Activated CD8-positive, alpha-beta memory T cell treated with anti-CD3 and anti-CD28 coated beads, Interleukin-2, amount 50 U/mL, for 24 hours (primary cell): ENCODE measurements around the gene KIAA1217.

Experiments
- DNase-seq: peaks from one replicate; pipeline ENCODE4 v3.0.0-alpha.2; 2020; ENCODE audit errors: extremely low read depth

Gene KIAA1217

DNA sequence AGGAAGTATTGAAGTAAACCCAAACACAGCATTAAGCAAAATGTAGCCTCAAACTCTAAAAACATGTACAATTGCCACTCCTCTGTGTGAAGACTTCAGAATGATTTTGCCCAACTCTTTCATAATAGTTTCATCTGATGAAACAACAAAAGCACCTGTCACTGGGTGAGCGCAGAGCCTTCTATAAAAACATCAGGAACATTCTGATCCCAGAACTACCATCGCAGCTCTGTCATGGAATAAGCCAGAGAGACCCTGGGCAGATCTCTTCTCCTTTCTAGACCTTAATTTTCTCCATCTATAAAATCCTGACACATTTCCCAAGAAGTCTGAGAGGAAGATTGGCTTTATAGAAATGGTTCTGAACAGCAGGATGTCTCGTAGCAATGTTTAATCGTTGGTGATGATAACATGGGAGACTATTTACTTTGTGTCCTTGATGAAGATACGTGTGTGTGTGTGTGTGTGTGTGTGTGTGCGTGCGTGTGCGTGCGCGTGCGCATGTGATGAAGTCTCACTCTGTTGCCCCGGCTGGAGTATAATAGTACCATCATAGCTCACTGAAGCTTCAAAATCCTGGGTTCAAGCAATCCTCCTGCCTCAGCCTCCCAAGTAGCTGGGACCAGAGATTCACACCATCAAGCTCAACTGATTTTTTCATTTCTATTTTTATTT lies 198.0 kb downstream of the KIAA1217 start:
- no peak for DNase-seq

DNA sequence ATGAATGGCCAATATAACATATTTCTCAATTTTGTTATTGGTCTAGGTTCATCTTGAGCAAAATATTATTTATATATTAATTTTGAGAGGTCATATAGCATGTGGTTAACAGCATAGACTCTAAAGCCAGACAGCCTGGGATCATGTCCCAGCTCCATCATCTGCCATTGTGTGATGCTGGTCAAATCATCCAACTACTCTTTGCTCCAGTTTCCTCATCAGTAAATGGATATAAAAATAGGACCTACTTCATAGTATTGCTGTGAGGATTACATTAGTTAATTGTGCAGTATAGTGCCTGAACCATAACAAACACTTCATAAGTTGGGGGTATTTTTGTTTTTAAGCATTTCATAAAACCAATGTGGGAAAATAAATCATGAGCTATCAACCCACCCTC lies 199.0 kb downstream of the KIAA1217 start:
- DNase-seq, result no peak

DNA sequence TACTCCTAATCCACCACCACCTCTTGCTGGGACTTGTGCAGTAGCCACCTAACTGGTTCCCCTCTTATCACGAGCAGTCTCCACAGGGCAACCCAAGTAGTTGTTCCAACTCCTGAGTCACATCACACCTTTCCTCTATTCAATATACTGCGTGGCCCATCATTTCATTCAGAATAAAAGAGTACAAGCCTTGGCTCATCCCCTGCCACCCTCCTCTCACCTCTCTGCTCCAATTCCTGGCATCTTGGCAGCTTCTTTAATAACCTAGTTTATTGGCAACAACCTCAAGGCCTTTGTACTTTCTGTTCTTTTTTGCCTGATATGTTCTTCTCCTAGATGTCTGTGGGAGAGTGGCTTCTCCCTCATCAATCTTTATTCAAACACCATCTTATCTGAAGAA lies 199.4 kb downstream of the KIAA1217 start:
- DNase-seq, result no peak

DNA sequence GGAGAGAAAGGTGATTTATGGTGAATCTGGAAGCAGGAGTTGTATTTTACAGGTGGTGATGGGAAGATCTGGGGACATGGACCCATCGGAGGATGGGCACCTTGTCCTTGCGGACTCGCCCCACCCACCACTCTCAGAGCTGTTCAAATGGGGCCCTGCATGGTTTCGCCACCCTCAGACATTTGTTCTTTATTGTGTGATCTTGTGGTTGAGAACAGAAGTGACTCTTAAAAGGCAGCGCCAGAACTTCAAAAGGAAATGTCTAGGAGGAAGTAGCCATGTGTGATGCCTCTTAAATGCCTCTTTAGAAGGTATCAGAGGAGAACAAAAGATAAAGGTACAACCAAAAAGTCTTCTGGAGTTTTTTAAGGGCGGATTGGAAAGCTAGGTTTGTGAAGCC lies 205.7 kb downstream of the KIAA1217 start:
- DNase-seq, result no peak

DNA sequence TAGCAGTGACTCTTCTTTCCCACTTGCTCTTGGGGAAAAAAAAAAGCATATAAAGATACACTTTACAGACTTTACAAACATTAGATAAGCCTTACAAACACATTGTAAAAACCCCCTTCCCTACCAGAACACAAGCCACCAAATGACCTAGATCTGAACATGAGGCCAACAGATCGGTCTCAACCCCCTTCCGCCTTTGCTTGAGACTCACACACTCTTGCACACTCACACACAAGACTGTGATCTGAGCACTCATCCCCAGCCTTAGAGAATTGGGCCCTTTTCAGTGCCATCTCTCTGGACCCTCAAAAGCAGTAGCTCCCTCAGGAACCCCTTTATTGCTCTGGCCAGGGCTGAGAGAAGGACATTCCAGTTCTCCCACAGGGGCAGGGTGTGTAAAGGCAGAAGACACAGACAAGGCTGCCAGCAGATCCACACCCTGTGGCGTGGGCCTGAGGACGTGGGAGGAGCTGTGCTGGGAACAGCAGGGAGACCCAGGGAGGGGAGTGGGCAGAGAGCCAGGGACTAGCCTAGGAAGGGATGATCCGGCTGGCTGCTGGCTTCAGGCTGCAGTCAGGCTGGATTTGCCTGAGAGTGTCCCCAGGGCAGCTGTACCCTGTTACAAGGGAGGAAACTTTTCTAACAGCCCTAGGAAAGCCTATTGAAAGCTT lies 206.7 kb downstream of the KIAA1217 start:
- no peak for DNase-seq

DNA sequence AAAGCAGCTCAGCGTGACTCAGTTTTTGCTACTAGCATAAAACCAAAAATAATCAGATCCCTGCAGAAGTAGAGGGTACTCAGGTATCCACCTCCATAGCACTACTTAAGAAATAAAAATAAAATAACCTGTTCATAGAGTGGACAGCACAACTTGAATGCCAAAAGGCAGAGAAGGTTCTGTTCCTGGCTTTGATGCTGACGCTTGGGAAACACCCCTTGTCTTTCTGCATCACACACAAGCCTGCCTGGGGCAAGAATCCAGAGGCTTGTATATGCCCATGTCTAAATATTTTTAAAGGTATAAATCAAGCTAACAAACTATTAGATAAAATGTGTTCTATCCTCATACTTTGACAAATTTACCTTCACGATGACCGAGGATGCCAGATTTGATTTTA lies 207.3 kb downstream of the KIAA1217 start:
- no peak for DNase-seq

DNA sequence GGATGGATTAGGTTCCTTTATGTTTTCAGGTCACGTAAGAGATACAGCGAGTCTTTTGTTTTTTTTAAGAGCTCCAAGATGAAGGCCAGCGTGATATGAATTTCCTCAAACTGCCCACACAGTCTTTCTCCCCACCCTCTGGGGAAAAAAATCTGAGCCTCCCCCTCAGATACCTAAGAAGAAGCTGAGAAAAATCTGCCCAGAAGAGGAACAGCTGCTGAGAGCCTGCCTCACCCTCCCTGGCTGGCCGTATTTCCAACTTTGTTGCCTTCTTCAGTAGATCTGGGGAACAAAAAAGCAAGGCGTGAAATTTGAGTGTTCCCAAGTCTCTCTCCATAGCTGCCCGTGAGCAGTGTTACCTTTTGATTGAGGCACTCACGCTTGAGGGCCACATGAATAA lies 208.1 kb downstream of the KIAA1217 start:
- DNase-seq, result no peak

DNA sequence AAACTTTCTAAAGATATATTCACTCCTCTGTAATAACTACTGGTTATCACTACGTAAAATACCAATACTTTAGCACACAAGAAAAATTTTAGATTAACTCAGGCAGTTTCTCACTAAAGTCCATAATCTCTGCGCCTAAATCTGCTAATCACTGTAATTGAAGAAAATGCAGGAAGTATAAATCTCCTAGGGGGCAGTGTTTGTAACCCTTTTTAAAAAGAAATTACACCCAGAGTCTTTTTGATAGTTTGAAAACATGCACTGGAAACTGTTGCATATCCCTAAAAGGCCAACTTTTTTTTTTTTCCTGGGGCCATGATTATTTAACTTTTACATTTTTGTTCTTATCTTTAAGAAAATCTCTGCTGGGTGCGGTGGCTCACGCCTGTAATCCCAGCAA lies 209.6 kb downstream of the KIAA1217 start:
- DNase-seq, result no peak

DNA sequence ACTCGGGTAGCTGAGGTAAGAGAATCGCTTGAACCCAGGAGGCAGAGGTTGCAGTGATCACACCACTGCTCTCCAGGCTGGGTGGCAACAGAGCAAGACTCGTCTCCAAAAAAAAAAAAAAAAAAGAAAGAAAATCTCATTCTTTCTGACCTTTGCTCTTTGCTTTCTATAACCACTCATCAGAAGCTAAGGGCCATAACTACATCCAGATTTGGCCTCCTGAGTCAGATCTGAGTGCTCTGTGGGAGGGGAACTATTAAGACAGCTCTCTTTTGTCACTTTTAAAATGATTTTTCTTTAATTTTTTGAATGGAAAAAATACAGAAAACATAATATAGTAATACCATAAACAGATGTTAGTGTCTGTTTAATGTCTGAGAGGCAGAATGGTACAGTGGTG lies 210.1 kb downstream of the KIAA1217 start:
- no peak for DNase-seq

DNA sequence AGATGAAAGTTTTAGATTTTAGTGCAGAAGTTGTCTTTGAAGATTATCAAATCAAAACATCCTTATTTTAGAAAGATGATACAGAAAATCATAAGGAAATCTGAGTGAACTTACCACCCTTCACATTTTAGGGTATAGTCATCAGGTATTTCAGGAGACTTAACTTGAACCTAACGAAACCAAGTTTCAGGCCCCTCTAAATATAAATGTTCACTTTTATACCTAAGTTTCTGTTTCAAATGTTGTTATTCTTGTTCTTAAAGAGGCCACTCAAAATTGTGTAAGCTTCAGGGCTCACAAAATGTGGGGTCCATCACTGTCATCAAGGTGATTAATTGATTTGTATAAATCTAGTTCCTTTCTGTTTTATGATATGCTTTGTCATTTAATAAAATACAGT lies 216.2 kb downstream of the KIAA1217 start:
- no peak for DNase-seq

DNA sequence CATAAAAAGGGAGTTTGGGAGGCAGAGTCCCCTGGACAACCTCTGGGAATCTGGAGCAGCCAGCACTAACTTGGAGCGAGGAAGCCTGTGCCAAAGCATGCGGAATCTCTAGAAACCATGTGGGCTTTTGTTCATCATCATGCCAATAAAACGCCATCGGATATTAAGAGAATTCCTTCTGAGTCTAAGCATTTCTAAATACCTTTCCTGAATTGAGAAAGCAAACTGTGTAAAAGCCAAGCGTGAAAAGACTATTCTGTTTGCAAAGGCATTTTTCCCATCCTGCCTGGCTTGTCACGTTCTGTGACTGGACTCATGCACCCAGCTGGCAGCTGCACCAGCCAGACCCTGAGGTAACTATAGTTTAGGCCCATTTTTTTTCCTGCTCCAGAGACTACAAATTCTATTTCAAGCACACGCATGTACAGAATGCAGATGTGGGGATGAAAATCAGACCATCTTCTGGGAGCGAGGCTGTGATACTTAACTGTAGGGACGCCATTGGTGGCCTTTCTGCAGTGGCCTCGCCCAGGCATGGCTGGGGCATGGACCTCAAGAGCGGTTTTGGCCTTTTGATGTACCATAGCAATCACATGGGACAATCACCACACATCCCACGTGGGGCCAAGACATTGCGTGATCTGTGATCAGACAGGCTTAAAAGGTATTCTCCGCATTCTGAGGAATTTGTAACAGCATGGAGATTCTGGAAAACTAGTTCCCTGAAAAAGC lies 218.9 kb downstream of the KIAA1217 start:
- DNase-seq, result no peak

DNA sequence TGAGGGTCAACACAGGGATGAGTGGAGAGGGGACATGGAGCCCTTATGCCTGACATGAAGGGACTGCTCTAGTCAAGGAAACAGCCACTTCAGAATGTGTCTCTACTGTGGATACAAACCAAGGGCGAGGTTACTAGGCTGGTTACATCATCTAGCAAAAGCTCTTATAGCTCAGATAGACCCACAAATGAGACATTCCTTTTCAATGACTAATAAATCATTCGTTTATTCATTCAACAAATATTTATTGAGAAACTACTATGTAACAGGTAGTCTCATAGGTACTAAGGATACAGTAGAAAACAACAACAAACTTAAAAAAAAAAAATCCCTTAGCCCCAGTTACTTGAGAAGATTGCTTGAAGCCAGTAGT lies 219.5 kb downstream of the KIAA1217 start:
- no peak for DNase-seq

DNA sequence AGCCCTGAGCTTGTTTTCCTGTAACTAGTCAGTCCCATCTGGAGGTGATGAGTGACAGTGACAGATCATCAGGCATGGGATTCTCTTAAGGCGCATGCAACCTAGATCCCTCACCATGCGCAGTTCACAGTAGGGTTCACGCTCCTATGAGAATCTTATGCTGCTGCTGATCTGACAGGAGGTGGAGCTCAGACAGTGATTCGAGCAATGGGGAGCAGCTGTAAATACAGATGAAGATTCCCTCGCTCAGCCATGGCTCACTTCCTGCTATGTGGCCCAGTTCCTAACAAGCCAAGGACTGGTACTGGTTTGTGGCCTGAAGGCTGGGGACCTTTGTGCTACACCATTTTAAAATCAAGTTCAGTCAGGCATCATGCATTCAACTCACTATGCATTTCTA lies 221.7 kb downstream of the KIAA1217 start:
- DNase-seq, result no peak

DNA sequence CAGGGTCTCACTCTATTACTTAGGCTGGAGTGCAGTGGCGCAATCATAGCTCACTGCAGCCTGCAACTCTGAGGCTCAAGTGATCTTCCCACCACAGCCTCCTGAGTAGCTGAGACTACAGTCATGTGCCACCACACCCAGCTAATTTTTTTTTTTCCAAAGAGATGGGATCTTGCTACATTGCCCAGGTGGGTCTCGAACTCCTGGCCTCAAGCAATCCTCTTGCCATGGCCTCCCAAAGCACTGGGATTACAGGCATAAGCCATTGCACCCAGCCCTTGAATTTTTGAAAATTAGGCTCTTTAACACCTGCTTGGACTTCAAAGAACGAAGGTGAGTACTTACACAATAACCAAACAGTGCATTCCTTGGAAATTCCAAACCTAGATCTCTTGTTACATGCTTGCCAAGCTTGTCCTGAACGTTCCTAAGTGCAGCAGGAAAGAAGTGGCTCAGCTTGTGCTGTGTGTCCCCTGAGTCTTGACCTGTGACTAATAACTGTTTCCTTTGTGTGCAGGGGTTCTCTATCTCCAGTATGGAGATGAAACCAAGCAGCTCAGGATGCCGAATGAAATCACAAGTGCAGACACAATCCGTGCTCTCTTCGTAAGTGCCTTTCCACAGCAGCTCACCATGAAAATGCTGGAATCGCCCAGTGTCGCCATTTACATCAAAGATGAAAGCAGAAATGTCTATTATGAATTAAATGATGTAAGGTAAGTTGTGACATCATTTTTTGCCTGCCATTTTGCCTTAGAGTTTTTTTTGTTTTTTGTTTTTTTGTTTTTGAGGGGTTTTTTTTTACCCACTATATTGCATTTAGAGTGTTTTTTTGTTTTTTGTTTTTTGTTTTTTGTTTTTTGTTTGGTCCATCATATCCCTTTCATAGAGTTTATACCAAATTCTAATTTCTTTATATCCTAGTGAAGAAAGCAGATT lies 223.8 kb downstream of the KIAA1217 start:
- no peak for DNase-seq

DNA sequence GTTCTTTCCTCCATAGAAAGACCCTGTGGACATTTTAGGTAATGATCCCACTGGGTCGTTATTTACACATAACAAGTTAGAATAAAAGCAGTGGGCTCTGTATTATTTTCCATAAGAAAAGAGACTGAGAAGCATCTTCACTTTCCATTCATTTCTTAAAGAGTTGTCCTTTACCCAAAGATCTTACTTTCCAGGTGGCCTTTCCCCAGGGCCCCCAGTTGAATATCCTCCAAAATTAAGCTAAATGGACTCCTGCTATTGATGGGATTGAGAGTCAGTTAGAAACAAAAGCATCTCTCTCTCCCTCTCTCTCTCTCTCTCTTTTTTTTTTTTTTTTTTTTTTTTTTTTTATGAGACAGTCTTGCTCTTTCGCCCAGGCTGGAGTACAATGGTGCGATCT lies 224.8 kb downstream of the KIAA1217 start:
- no peak for DNase-seq

DNA sequence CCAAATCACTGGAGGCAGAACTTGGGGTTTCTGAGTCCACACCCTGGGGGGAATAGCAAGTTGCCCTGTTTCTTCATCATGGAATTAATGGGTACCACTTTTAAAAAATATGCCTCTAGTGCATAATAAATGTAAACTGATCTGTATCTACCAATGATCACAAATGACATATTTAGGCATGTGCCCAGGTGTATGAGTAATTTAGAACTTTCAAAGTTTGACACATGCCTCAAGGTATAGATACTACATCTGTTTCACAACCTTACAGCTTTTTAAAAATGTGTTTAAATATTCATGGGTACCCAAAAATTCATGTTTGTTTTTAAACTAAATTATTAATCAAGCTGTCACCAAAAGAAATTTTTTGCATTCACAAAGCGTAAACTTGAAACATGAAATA lies 226.0 kb downstream of the KIAA1217 start:
- DNase-seq, result no peak

DNA sequence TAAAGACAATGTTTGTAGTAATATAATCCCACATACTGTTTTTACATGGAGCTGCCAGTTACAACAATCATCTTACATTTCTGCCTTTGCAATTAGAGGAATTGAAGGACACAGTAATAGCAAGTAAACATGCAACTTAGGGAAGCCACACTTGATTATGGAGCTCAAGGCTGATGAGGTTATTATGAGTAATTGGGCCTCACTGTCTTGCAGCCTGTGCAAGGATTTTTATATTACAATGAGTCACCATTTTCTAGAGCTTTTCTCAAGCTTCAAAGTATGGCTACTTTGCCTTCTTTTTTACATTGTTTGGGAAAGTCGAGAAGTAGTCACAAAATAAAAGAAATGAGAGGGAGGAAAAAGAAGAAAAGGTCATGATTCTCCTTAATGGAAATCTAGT lies 226.4 kb downstream of the KIAA1217 start:
- DNase-seq, result no peak

DNA sequence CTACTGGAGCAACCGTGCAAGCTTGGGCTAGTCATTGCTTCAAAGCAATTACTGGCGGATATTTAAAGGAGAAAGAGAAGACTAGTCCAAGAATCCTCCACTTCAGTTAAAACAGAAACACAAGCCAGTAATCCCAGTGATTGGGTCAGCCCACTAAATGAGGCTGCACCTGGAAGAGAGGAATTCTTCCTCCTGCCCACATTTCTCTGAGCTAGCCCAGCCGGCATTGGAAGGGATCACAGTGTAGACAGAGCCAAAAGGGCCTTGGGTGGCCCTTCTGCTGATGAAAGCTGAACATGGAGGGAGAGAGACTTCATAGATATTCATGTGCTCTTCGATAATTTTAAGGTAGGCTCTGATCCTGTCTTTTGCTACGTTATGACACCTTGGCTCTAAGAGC lies 228.4 kb downstream of the KIAA1217 start:
- DNase-seq, result no peak

DNA sequence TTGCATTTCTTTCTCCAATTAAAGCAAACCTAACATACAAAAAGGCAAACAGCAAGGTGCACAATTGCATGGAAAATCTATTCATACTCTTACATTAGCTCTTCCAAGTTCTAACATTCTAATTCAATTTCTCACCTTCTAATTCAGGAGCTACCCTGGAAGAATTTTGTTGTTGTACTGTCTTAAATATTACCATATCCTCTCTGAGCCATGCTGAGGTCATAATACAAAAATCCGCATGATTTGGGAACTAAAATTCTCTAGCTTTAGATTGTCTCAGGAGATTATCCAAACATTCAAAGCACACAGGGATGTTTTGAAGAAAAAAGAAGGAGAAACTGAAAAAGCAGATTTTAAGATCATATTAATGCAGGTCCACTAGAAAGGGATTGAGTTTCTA lies 229.9 kb downstream of the KIAA1217 start:
- DNase-seq, result no peak

DNA sequence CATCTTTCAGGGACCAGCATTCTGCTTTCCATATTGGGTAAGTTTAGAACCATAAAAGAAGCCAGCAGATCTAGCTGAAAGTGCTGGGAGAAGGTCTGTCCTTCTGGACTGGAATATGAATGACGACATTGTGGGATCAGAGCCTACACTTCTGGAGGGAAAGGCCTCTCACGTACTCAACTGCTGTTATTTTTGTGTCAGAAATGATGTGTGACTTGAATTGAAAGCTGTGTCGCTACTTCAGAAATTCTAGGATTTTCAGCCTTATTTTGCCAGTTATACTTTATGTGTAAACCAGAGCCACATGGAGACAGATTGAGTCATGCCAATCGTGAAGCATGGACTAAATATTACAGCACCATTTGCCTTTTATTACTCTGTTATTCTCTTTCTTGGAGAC lies 231.0 kb downstream of the KIAA1217 start:
- no peak for DNase-seq

DNA sequence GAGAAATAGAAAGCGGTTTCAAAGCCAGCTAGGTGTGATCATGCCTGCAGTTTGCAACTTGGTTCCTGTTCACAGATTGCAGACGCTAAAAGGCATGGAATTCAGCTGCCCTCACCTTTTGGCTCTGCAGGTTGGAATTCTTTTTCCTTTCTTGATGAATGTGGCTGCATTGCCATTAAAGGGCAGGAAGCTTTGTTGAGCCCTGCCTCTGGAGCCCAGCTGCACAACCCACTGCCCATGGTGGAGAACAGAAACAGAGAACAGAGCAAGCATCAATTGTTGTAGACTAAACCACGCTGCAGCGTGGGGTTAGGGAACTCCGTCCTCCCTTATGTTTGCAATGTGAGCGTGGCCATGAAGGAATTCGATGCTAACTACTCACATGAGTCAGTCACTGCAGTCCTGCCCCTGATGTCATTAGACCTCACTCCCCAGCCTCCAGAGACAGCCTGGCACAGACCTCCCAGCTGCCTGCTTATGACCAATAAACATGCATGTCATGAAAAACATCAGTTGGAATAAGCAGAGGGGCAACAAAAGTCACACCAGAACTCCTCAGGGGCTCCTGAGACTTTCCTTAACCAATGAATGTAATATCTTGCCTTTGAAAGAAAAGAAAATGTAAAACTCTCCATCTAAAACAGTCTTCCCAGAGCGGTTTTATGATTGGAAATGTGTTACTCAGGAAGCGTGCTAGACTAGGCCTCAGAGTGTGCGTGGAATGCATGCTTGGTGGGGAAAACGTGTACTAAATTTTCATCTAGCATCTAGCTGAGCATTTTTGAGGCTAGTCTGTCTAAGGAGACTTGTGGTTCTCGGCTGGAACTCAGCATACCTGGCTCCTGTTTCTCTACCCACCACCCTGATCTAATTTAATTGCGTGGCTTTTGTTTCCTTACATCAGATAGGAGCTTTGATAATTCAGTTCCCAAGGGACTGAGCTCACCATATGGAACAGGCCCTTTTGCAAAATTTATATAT lies 232.2 kb downstream of the KIAA1217 start:
- no peak for DNase-seq
